Right ventricle myocardium superior (tissue), 1 donor: Measurements from ENCODE around the gene HGF. TPM values are rescaled to one million over a fixed set of nuclear protein-coding genes. Genes with fewer than 3 reads are reported as not detected.
"Not testable (repeated sequence)": the region's sequence is repeated elsewhere in the genome, so short reads cannot be mapped to it uniquely, and the experiment has no call there.

ENCODE experiments used
- ATAC-seq: fragments of 200-7000 bp; cut with Tn5 transposase; one replicate; pipeline ENCODE4 v1.9.1; 2020; ENCODE audit warnings: mild to moderate bottlenecking; ENCODE audit not compliant: poor library complexity
- DNase-seq: peaks from one replicate; pipeline ENCODE4 v3.0.0-alpha.2; 2020
- intact Hi-C: fragments of 100-400 bp; cut with DNase I; formaldehyde crosslinking; loops from one replicate; pipeline ENCODE4 v1.11.2; 2022
- total RNA-seq: library from RNA; stranded (reverse); fragmentation: NEBNext Ultra II Directional; extraction: Animal tissue kit (Norgen Biotek cat#: 25700); gene quantifications from one replicate; pipeline ENCODE4 v1.2.1, GENCODE V29; 2021
- donor health status: DM: no; HTN: yes; CAD: no; lungs with severe emphysema.

Gene HGF
- total RNA-seq, 1 donor from 2014 or later: 1.6 TPM

DNA sequence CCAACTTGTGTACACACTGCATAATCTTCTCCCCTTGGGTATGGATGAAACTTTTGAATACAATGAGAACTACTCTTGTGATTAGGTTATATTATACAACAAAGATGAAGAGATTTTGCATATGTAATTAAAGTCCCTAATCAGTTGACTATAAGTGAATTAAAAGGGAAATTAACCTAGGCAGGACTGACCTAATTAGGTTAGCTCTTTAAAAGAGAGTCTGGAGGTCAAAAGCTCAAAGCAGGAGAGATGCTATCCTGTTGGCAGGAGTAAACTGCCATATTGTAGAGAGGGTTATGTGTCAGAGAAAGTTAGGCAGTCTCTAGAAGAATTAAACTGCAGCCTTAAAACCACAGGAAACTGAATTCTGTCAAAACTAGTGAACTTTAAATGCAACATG, 29.4 kb downstream of the HGF start:
- DNase-seq (no peak), ATAC-seq (no peak)
- intact Hi-C loops: no loop called here

DNA sequence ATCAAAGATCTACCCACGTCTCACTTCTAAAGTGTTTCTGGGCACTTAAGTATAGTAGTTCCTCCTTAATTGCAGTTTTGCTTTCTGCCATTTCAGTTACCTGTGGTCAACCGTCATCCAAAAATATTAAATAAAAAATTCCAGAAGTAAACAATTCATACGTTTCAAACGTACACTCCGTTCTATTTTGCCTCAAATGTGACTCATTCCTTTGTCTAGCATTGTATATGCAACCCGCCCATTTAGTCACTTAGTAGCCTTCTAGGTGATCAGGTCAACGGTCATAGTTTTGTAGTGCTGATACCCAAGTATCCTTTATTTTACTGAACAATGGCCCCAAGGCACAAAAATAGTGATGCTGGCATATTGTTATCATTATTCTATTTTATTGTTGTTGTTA, 33.8 kb downstream of the HGF start:
- DNase-seq: no peak
- no peak for ATAC-seq
- intact Hi-C loops: no loop called here

DNA sequence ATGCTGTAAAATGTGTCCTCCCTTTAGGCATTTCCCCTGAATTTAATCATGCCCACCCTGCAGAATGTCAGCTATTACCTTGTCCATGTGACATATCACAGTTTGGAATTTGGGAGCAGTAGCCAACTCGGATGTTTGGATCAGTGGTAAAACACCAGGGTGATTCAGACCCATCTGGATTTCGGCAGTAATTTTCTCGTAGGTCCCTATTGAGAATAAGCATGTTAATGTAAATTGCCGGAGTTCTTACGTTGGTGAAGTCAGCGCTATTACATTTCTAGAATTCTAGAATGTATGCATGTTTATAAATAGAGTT, 44.1 kb downstream of the HGF start:
- intact Hi-C loops: no loop called here
- no peak for DNase-seq
- no peak for ATAC-seq

DNA sequence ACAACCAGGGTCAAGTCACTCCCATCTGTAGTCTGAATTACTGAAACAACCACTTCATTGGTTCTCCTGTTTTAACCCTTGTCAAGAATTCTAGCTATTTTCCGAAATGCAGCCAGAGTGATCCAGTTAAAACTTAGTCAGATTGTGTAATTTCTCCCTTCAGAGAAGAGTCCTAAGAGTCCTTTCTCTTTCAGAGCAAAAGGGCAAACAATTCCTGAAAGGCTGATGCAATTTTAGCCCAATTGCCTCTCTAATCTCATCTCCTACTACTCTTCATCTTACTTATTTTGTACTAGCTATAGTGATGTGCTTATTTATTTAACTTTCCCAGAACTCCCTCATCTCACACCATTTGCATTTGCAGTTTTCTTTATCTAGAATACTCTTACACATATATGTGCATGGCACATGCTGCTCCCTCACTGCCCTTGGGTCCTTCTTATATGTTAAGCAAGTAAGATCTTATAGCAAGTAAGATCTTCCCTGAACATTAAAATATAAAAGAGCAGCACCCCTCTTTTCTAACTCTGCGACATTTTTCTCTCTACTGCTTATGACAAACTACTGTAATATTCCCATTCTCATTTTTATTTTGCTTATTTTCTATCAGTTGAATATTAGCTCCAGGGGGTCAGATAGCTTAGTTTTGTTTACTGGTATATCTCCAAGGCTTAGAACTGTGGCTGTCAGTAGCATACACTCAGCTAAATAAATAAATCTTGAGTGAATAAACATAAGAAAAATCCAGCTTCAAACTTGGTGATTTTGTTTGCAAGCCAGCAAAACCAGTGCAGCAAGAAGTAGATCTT, 44.6 kb downstream of the HGF start:
- no peak for ATAC-seq
- intact Hi-C loops: no loop called here

DNA sequence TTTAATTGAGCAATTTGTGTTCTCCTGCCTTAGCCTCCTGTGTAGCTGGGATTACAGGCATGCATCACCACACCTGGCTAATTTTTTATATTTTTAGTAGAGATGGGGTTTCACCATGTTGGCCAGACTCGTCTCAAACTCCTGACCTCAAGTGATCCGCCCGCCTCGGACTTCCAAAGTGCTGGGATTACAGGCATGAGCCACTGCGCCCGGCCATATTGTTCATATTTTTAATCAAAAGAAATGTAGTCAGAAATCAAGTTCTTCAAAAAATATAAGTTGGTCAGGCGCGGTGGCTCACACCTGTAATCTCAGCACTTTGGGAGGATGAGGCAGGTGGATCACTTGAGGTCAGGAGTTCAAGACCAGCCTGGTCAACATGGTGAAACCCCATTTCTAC, 47.6 kb downstream of the HGF start:
- intact Hi-C loops, ATAC-seq, DNase-seq: not testable (repeated sequence)

More for the DNA sequence above, 44.6 kb downstream of the HGF start:
- no peak for DNase-seq

DNA sequence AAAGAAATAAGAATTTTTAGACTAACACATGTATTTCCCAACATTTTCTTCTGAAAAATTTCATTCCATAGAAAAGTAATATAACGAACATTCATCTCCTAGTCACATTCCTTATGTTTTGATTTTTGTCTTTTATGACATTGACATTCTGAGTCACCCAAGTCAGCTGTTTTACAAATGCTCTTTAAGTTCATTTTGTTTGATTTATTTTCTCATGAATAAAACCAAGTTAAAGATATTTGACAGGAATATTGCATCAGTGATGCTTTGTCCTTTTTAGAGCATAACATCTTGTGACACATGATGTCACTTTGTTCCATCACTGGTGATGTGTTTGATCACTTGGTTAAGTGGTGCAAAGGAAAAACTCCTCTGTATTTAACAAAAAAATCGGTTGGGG, 48.4 kb downstream of the HGF start:
- DNase-seq (no peak), ATAC-seq (no peak)
- intact Hi-C loops: no loop called here

DNA sequence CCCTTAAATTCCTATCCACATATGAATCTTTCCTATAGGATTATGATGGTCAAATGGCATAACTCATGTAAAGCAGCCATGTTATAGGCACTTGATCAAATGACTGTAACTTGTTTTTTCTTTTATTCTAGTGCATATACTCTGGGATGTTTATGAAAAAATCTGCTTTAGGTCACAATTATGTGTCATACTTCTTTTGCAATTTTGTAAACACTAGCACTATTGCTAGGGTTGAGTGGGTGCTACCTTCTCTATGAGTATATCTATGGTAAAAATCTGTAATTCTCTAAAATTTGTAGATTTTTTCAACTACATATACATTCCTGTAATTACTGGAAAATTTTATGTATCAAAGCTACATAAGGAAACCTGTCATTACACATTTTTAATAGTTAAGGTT, 50.0 kb downstream of the HGF start:
- DNase-seq: no peak
- no peak for ATAC-seq
- intact Hi-C loops: no loop called here

DNA sequence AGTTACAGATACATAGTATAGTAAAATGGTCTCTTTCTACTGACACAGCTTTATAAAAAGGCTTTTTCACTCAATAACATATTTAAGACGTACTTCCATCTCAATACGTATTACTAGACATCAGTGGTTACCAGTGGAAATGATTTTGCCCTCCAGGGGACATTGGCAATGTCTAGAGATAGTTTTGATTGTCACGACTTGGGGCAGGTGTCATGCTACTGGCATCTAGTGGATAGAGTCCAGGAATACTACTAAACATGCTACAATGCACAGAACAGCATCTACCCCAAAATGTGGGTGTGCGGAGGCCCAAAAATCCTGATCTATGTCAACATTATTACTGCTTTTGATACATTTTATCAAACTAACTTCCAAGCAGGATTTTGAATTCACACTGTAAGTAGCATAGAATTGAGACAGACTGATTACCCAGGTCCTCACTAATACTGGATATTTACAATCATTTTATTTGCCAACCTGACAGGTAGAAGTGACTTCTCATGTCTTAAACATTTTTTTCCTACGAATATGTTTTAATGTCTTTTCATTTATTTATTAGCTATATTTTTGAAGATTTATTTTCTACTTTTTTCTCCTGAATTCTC, 53.8 kb downstream of the HGF start:
- DNase-seq: no peak
- ATAC-seq: no peak
- intact Hi-C loops: no loop called here

DNA sequence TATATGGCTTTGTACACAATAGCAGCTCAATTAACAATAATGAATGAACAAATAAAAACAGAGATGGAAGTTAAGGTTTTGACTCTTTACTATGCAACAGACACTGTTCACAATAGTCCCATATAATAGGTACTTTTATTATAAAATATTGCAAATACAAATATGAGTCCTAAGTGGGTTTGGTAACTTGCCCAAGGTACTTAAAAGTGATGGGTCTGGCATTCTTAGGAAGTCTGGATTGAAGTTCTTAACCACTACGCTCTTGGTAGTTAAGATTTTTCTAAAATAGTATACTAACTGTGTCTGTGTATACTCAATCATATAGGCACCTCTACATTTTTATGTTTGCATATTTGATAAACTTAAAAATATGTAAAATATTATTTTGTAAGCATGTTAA, 55.5 kb downstream of the HGF start:
- DNase-seq: no peak
- ATAC-seq: no peak
- intact Hi-C loops: no loop called here

DNA sequence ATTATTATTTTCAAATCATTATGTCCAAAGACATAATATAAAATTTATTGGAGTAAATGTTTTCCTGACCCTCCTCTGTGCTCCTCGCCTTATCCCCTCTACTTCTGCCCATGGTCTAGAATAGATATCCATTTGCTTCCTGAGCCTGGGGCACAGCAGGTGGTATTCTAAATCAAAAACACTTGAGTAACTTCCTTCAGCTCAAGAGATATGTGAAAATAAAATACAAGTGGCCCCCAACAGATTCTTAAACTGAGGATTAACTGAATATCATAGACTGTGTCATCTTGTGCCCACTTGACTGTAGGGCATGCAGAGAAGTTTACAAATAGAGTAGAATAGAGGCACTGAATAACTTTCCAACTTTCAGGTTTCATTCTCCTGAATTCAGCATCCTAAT, 59.1 kb downstream of the HGF start:
- no peak for ATAC-seq

DNA sequence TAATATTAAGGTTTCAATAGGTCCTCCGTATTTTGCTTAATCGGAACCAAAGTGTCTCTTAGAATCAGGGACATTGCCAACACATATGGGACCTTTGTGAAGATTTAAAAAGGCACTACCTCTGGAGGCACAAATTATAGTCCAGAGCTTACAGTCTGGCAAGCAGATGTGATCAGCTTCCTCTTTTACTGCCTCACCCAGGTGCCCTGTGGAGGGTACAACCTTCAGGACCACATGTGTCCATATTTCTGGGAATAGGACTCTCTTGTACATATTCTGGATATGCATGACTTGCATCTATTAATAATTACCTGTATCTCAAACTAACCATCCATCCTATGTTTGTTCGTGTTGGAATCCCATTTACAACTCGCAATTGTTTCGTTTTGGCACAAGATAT, 60.0 kb downstream of the HGF start:
- DNase-seq: no peak
- no peak for ATAC-seq
- intact Hi-C loops: loop anchor here (10.0 kb wide), 1 partner anchor 205 kb away; no protein-coding TSS in a partner anchor

More for the DNA sequence above, 59.1 kb downstream of the HGF start:
- DNase-seq: no peak
- intact Hi-C loops: no loop called here

DNA sequence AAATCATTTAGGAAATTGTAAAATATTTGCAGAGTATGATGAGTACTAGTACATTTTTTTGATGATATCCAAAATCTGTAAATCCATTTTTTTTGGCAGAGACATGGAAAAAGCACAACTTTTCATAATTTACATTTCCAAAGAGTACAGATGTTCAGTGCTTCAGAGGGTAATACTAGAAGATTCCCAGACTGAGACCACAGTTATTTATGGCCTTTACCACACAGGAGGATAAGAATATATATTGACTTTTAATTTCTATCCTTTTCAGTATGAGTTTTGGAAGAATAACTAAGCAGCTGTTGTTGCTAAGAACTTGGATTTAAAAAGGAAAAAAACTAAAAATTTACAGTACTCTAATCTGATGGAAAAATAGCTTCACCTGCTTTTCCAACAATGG, 61.9 kb downstream of the HGF start:
- intact Hi-C loops: loop anchor here (10.0 kb wide), 1 partner anchor 203 kb away; no protein-coding TSS in a partner anchor
- DNase-seq: no peak
- no peak for ATAC-seq

DNA sequence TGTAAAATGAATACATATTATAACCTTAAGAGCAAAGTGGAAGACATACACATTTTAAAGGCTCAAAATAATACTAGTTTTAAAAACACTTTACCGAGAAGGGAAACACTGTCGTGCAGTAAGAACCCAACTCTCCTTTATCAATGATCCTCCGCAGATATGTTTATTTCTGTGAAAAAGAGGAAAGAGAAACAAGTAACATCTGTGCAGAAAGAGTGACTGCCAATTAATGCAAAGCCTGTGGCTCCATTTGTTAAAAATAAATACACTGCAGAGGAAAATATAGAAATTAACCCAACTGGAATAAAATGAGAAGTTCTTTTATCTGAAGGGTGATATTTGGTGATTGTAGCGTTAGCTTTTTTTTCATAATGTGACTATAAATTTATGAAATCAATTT, 62.7 kb downstream of the HGF start:
- DNase-seq (no peak), ATAC-seq (no peak)
- intact Hi-C loops: loop anchor here (10.0 kb wide), 1 partner anchor 202 kb away; no protein-coding TSS in a partner anchor

DNA sequence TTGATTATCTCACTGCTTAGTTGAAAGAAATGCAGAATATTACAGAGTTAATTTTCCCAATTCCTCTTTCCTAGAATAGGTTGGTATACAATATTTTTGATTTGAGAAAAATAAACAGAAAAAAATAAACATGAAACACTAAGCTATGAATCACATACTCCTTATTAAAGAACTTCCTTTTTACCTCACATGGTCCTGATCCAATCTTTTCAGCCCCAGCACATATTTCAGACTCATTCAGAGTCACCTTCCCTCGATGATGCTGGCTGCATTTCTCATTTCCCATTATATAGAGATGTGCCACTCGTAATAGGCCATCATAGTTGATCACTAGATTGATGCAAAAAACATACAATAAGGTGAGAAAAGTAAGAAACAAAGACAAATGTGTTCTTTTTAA, 64.6 kb downstream of the HGF start:
- ATAC-seq (no peak), DNase-seq (no peak)
- intact Hi-C loops: loop anchor here (10.0 kb wide), 1 partner anchor 200 kb away; no protein-coding TSS in a partner anchor

DNA sequence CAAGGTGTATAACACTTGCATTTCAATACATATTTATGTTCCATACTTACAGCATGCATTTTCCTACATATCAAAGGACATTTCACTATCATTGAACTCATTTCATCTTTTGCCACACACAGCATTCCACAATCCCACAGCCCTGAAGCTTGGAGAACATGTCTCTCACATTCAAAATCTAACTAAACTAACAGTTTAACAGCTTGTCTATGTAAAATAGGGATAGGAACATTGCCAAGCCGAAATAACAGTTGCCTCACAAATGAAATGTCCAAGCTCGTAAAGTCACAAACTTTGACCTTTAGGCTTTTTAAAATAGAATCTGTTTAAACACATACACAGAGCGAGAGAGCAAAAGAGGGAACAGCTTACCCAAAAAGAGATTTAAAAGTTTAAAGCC, 65.3 kb downstream of the HGF start:
- ATAC-seq: no peak
- intact Hi-C loops: loop anchor here (10.0 kb wide), 1 partner anchor 200 kb away; no protein-coding TSS in a partner anchor

DNA sequence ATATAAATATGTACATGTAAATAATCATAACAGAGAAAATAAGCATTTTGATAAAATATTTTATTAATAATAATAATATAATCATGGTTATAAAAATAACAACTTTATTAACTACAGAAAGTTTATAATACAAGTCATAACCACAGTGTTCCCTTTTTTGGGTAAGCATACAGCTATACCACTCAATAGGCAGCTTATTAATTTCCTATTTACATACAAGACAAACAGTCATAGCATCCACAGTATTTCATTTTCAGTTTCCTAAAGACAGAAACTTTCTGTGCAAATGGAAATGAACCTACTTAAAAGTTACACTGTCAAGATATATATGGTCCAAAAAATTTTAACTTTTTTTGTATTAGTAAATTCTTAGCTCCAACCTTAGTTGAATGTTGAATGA, 70.9 kb downstream of the HGF start:
- intact Hi-C loops: no loop called here
- DNase-seq: no peak

More for the DNA sequence above, 65.3 kb downstream of the HGF start:
- DNase-seq: no peak

DNA sequence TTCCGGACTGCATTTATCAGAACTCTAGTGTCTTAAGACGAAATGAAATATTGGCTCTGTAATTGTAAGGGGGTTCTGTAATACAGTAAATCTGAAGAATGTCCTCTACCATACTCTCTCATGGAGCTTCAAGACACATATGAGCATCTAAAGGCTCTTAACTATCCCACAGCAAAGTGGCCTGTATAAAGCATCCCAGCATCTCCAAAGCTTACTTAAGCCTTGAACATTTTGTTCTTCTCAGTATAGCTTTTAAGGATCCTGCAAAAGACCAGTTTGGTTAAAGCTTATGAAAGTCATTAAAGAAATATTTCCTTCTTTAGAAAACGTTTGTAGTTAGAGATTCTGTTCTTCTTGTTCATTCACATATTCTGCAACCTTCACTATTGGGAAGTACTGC, 75.1 kb downstream of the HGF start:
- ATAC-seq: no peak
- intact Hi-C loops: no loop called here

More for the DNA sequence above, 70.9 kb downstream of the HGF start:
- ATAC-seq: no peak

DNA sequence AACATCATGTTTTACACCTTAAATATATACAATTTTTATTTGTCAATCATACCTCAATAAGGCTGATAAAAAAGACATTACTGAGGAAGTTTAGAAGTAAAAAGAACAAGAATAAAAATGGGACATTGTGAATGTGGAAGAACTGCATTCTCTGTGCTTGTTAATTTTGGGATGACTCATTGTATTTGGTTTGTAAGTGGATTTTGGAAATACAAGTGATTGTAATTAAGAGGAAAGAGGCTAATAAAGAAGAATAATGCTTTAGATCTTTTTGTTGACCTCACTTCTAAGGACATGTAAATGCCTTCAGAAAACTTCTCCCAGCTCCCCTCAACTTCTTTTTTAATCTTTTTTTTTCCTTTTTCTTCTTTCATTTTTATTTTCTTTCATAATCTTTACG, 76.0 kb downstream of the HGF start:
- intact Hi-C loops: no loop called here
- ATAC-seq: no peak
- DNase-seq: no peak

More for the DNA sequence above, 75.1 kb downstream of the HGF start:
- DNase-seq: no peak

DNA sequence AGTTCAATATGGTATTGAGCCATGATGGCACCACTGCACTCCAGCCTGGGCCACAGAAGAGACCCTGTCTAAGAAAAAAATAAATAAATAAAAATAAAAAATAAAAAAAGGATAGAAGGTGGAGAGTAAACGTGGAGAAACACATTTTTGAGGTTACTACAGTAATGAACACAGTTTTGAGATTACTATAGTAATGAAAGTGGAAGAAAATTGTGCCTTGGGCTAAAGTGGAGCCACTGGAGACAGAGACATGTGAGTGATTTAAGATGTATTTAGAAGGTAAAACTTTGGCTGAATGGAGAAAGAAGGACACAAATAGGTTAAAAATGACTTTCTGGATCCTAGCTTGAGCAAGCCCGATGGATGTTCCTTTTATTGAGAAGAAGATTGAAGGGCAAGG, 76.8 kb downstream of the HGF start:
- no peak for DNase-seq
- ATAC-seq: no peak
- intact Hi-C loops: no loop called here

DNA sequence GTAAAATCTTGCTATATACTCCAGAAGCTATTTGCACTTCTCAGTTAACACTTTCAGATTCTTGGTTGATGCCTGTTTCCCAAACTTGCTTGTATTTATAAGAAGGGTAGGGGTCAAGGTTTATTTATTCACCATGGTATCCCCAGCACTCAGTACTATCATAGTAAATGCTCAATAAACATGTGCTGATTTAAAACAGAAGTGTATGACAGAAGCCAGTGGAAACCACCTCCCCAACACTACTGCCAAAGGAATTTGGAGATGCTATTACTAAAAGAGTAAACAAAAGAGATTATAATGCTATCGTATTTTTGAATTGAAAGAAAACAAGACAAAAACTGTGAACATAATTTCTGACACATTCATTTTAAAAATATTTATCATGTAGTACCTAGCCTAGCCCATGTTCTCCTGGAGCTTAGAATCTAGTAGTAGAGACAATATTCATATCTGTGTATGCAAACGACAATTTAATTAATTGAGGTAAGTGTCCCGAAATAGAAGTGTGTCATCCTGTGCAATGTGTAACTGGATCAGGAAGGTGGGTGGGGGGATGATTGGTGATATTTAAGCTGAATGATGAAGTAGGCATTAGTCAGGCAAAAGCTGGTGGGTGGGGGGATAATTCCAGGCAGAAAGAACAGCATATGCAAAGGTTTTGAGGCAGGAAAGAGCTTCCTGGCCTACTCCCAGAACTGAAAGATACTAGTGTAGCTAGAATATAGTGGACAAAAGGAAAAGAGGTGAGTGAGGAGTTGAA, 77.5 kb downstream of the HGF start:
- ATAC-seq: no peak
- no peak for DNase-seq
- intact Hi-C loops: no loop called here
